B cell (primary cell): ENCODE results near the gene RGS19. TPM values are rescaled to one million over a fixed set of nuclear protein-coding genes. Genes with fewer than 3 reads are reported as not detected.

ENCODE experiments used
- ATAC-seq: fragments of 200-7000 bp; cut with Tn5 transposase; one replicate; pipeline ENCODE4 v1.10.0; 2021; ENCODE audit warnings: low read depth, mild to moderate bottlenecking, moderate number of reproducible peaks, moderate library complexity
- CTCF ChIA-PET: fragments of 350-600 bp; sonication (Branson Sonifier 250); formaldehyde crosslinking; loops from one replicate; lab custom pipeline; 2021; ENCODE audit warnings: antibody characterized with exemption, inconsistent platforms; lab: Charles Lee
- POLR2A ChIA-PET: fragments of 350-600 bp; sonication (Branson Sonifier 250); formaldehyde crosslinking; loops from one replicate; lab custom pipeline; 2021; ENCODE audit warnings: antibody characterized with exemption; lab: Charles Lee
- DNase-seq: peaks from one replicate; pipeline ENCODE4 v3.0.0; 2013
- H2AFZ ChIP-seq: 2 replicates; pipeline ENCODE4 v1.6.1; 2012; ENCODE audit warnings: mild to moderate bottlenecking, low read depth, low read length; ENCODE audit not compliant: insufficient read depth, poor library complexity, severe bottlenecking
- H3K27ac ChIP-seq, 2 donors: 1 replicate in 1 of 2; 2 replicates in 1 of 2; pipeline ENCODE4 v1.5.1; 2012 to 2013; ENCODE audit warnings: low read length in 2 of 2, mild to moderate bottlenecking in 2 of 2, moderate library complexity in 1 of 2
- H3K27me3 ChIP-seq, 4 experiments: fragments of 200-600 bp in 1 of 4; sonication (generic) in 1 of 4; replicated peaks in 1 of 4; 1 replicate in 2 of 4; 2 replicates in 2 of 4; pipeline versions ENCODE4 v1.6.1 to v1.7.0; 2013 to 2016; ENCODE audit warnings: low read length in 3 of 4, mild to moderate bottlenecking in 2 of 4, mixed read lengths in 1 of 4, moderate library complexity in 1 of 4; ENCODE audit not compliant: insufficient read depth in 4 of 4, control insufficient read depth in 3 of 4; ENCODE audit errors: control extremely low read depth in 1 of 4
- H3K36me3 ChIP-seq, 2 experiments: replicated peaks in 1 of 2; 1 replicate in 1 of 2; 2 replicates in 1 of 2; pipeline versions ENCODE4 v1.6.1 to v1.7.1; 2013; ENCODE audit warnings: low read length in 1 of 2; ENCODE audit not compliant: insufficient read depth in 2 of 2, control insufficient read depth in 1 of 2; ENCODE audit errors: control extremely low read depth in 1 of 2, extremely low read depth in 1 of 2
- H3K4me1 ChIP-seq, 2 donors: fragments of 200-600 bp in 1 of 2; sonication (generic) in 1 of 2; 1 replicate in 1 of 2; 2 replicates in 1 of 2; pipeline versions ENCODE4 v1.5.1 to v1.6.1; 2013 to 2017; ENCODE audit warnings: low read length in 2 of 2; ENCODE audit not compliant: control insufficient read depth in 2 of 2, insufficient read depth in 2 of 2
- H3K4me2 ChIP-seq: replicated peaks from 2 replicates; pipeline ENCODE3; 2012; ENCODE audit warnings: mild to moderate bottlenecking, low read depth, low read length; ENCODE audit not compliant: poor library complexity, severe bottlenecking
- H3K4me3 ChIP-seq, 5 experiments: fragments of 200-600 bp in 1 of 5; sonication (generic) in 1 of 5; 1 replicate in 3 of 5; 2 replicates in 2 of 5; pipeline versions ENCODE4 v1.5.1 to v1.7.0; 2011 to 2016; ENCODE audit warnings: low read length in 4 of 5, mild to moderate bottlenecking in 4 of 5, low read depth in 2 of 5, control low read depth in 1 of 5, moderate library complexity in 1 of 5; ENCODE audit not compliant: insufficient read depth in 1 of 5; ENCODE audit errors: control extremely low read depth in 1 of 5, extremely low read depth in 1 of 5
- H3K79me2 ChIP-seq: fragments of 200-600 bp; sonication (generic); one replicate; pipeline ENCODE4 v1.6.0; 2016; ENCODE audit warnings: low read length; ENCODE audit not compliant: control insufficient read depth, insufficient read depth
- H3K9ac ChIP-seq: fragments of 200-600 bp; sonication (generic); 2 replicates; pipeline ENCODE4 v1.6.1; 2017; ENCODE audit warnings: mild to moderate bottlenecking, low read length, moderate library complexity
- H3K9me3 ChIP-seq, 3 donors: one replicate each; pipeline versions ENCODE4 v1.6.1 to v1.7.1; 2013; ENCODE audit warnings: low read length in 2 of 3; ENCODE audit not compliant: control insufficient read depth in 2 of 3, insufficient read depth in 1 of 3; ENCODE audit errors: control extremely low read depth in 1 of 3
- H4K20me1 ChIP-seq: 2 replicates; pipeline ENCODE4 v1.6.0; 2012; ENCODE audit warnings: mild to moderate bottlenecking, low read length; ENCODE audit not compliant: insufficient read depth, control insufficient read depth, poor library complexity, severe bottlenecking
- H3K27ac Mint-ChIP-seq: one replicate; pipeline ENCODE4 v1.8.0; 2021; ENCODE audit warnings: mixed read lengths
- H3K27me3 Mint-ChIP-seq: one replicate; pipeline ENCODE4 v1.8.0; 2021; ENCODE audit warnings: mixed read lengths
- H3K4me1 Mint-ChIP-seq: one replicate; pipeline ENCODE4 v1.8.0; 2021; ENCODE audit warnings: mixed read lengths
- H3K4me3 Mint-ChIP-seq: one replicate; pipeline ENCODE4 v1.8.0; 2021; ENCODE audit warnings: mixed read lengths
- H3K9me3 Mint-ChIP-seq: one replicate; pipeline ENCODE4 v1.8.0; 2022; ENCODE audit warnings: mixed read lengths; ENCODE audit not compliant: insufficient read depth
- EZH2 ChIP-seq: IDR thresholded peaks from 2 replicates; pipeline ENCODE4 v1.6.1; 2012; ENCODE audit warnings: borderline replicate concordance, low read depth, mild to moderate bottlenecking, moderate library complexity, low read length; ENCODE audit not compliant: insufficient read depth, poor library complexity, severe bottlenecking
- WGBS: methylation state at CpG from one replicate; pipeline ENCODE4 v1.1.5; 2013; ENCODE audit warnings: missing lambda C conversion rate; ENCODE audit not compliant: insufficient coverage; 5-methylcytosine and 5-hydroxymethylcytosine counted together
- intact Hi-C: fragments of 100-400 bp; cut with micrococcal nuclease; formaldehyde crosslinking; loops from one replicate; pipeline ENCODE4 v1.10.0; 2022
- polyA plus RNA-seq: library from polyadenylated mRNA; depleted of rRNA; stranded (reverse); fragments of >200 nt; gene quantifications from 2 replicates; pipeline ENCODE4 v1.2.3, GENCODE V29; 2012
- total RNA-seq, 2 donors: library from RNA; stranded (reverse); fragments of 120-200 nt in 1 of 2; gene quantifications; 1 replicate in 1 of 2; 2 replicates in 1 of 2; pipeline versions ENCODE4 v1.2.3 to v1.2.4, GENCODE V29; 2013 to 2022
- TF ChIP-seq, protein P1 (sequence below): fragments of 200-600 bp; IDR thresholded peaks from one replicate; pipeline ENCODE4 v1.8.0; 2022; ENCODE audit warnings: antibody characterized with exemption, mild to moderate bottlenecking

RGS19 gene
- total and polyA plus RNA-seq, 2 donors (not counting 1 experiment from before 2014, with no cell fraction given): 69.4 to 203 TPM

DNA sequence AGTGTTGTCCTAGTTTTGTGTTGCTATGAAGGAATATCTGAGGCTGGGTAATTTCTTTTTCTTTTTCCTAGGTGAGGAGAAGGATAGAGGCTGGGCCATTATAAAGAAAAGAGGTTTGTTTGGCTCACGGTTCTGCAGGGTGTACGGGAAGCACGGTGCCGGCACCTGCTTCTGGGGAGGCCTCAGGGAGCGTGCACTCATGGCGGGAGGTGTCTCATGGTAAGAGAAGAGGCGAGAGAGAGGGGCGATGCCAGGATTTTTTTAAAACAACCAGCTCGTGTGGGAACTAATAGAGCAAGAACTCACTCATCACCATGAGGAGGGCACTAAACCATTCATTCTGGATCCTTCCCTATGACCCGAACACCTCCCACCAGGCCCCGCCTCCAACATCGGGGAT is 42.3 kb upstream of the RGS19 start:
- H2AFZ ChIP-seq: no peak overlapping the region
- intact Hi-C loops: loop anchor here (5.0 kb wide), 1 partner anchor 334 kb away; no protein-coding TSS in a partner anchor
- H3K79me2 ChIP-seq: no peaks in the 10 kb centered on the region
- H3K4me3 ChIP-seq: no peak overlapping the region
- no peak overlapping the region for H3K9ac ChIP-seq
- peaks cover 3% of the 10 kb centered on the region for H3K27me3 Mint-ChIP-seq
- H4K20me1 ChIP-seq: no peaks in the 10 kb centered on the region
- no peak overlapping the region for H3K4me3 Mint-ChIP-seq
- ChIA-PET POLR2A (interaction anchor here (0.6 to 1.6 kb wide), 2 partner anchors 42 to 51 kb away, joined by 5 to 6 read pairs; partner anchors contain the start of genes OPRL1 and RGS19), CTCF (interaction anchor here (1.5 to 9.2 kb wide), 8 partner anchors 12 to 625 kb away, joined by 5 to 220 read pairs (median 24); partner anchors contain the start of genes LKAAEAR1, NPBWR2, OPRL1 and PRPF6)
- H3K36me3 ChIP-seq: no peaks in the 10 kb centered on the region
- H3K27ac Mint-ChIP-seq: no peak overlapping the region
- H3K9me3 ChIP-seq: no peaks in the 10 kb centered on the region
- 100% methylated on average over 4 of the region's 12 CpGs for WGBS
- no peak for TF ChIP-seq EZH2
- TF ChIP-seq, protein P1, sequence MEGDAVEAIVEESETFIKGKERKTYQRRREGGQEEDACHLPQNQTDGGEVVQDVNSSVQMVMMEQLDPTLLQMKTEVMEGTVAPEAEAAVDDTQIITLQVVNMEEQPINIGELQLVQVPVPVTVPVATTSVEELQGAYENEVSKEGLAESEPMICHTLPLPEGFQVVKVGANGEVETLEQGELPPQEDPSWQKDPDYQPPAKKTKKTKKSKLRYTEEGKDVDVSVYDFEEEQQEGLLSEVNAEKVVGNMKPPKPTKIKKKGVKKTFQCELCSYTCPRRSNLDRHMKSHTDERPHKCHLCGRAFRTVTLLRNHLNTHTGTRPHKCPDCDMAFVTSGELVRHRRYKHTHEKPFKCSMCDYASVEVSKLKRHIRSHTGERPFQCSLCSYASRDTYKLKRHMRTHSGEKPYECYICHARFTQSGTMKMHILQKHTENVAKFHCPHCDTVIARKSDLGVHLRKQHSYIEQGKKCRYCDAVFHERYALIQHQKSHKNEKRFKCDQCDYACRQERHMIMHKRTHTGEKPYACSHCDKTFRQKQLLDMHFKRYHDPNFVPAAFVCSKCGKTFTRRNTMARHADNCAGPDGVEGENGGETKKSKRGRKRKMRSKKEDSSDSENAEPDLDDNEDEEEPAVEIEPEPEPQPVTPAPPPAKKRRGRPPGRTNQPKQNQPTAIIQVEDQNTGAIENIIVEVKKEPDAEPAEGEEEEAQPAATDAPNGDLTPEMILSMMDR: no peak
- H3K4me1 Mint-ChIP-seq: peaks cover 8% of the 10 kb centered on the region
- ATAC-seq (no peak), DNase-seq (no peak)
- H3K27me3 ChIP-seq: peaks cover 0 to 10% (median 0%) of the 10 kb centered on the region in 4 experiments
- no peak overlapping the region for H3K4me2 ChIP-seq
- peaks cover 4 to 11% of the 10 kb centered on the region in 2 donors for H3K4me1 ChIP-seq
- no peak overlapping the region for H3K27ac ChIP-seq
- no peaks in the 10 kb centered on the region for H3K9me3 Mint-ChIP-seq

DNA sequence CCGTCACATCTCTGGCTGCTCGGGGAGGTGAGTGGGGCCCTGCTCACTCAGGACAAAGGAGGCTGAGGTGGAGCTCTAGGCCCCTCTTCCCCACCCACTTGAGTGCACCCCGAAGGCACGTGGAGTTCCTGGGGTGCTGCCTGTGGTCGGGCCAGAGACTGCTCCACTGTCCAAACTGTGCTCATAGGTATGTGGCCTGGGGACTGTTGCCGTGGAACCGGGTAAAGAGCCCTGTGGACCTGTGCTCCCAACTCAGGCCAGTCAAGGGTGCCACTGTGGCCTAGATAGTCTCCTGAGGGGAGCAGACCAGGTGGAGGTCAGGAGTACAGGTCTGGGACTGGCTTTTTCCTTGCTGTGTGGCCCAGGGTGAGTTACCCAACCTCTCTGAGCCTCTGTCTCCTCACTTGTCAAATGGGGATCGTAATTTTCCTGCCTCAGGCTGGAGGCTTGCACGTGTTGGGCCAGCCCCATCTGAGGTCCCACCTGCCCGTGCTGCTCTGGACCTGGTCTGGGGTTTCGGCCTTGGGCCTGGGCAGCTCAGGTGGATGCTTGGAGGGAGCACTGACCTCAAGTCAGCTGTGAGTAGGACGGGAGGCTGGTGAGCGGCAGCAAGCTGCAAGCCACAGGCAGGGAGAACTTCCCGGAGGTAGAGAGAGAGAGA is 40.5 kb upstream of the RGS19 start:
- Histone ChIP-seq H2AFZ (peak overlapping the region; percentile 74), H3K27ac (no peak overlapping the region), H3K4me2 (peak overlapping the region; percentile 76), H3K4me3 (peak overlapping the region in 4 of 5 experiments; percentile 14 to 50 (median 40)), H4K20me1 (no peaks in the 10 kb centered on the region), H3K36me3 (no peaks in the 10 kb centered on the region), H3K4me1 (peaks cover 4 to 11% of the 10 kb centered on the region in 2 donors), H3K79me2 (no peaks in the 10 kb centered on the region), H3K9me3 (no peaks in the 10 kb centered on the region), H3K27me3 (peaks cover 0 to 10% (median 0%) of the 10 kb centered on the region in 4 experiments), H3K9ac (peak overlapping the region; percentile 45)
- Mint-ChIP-seq H3K4me1 (peaks cover 8% of the 10 kb centered on the region), H3K27me3 (peaks cover 3% of the 10 kb centered on the region), H3K9me3 (no peaks in the 10 kb centered on the region), H3K4me3 (peak overlapping the region; percentile 77), H3K27ac (peak overlapping the region; percentile 84)
- intact Hi-C loops: loop anchor here (1.0 to 5.0 kb wide), 5 partner anchors 18 to 333 kb away; no protein-coding TSS in a partner anchor
- WGBS: 82% methylated on average over 11 of the region's 14 CpGs
- POLR2A ChIA-PET: interaction anchor here (0.6 to 2.0 kb wide), 5 partner anchors 36 to 825 kb away, joined by 3 to 12 read pairs (median 4); partner anchors contain the start of genes LKAAEAR1 and PRPF6
- TF ChIP-seq, protein P1: no peak
- TF ChIP-seq EZH2: no peak
- ATAC-seq (no peak), DNase-seq (no peak)
- CTCF ChIA-PET: interaction anchor here (0.7 to 9.2 kb wide), 22 partner anchors 11 to 1165 kb away, joined by 3 to 220 read pairs (median 6); partner anchors contain the start of genes LKAAEAR1, NPBWR2, OPRL1 and PRPF6
